HG03097 (cell line): ENCODE measurements around the gene HCFC1.

Experiments
- ATAC-seq: cut with Tn5 transposase; IDR thresholded peaks from one replicate; pipeline ENCODE4 v1.9.1; 2021; ENCODE audit not compliant: unreplicated experiment, low FRiP score

HCFC1 gene

GRCh38 chrX:153907456-153907855 lies 64.2 kb downstream of the HCFC1 start:
- ATAC-seq = no peak

DNA sequence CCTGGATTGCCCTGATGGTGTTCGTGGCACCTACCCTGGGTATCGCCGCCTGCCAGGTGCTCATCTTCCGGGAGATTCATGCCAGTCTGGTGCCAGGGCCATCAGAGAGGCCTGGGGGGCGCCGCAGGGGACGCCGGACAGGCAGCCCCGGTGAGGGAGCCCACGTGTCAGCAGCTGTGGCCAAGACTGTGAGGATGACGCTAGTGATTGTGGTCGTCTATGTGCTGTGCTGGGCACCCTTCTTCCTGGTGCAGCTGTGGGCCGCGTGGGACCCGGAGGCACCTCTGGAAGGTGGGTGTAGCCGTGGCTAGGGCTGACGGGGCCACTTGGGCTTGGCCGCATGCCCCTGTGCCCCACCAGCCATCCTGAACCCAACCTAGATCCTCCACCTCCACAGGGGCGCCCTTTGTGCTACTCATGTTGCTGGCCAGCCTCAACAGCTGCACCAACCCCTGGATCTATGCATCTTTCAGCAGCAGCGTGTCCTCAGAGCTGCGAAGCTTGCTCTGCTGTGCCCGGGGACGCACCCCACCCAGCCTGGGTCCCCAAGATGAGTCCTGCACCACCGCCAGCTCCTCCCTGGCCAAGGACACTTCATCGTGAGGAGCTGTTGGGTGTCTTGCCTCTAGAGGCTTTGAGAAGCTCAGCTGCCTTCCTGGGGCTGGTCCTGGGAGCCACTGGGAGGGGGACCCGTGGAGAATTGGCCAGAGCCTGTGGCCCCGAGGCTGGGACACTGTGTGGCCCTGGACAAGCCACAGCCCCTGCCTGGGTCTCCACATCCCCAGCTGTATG lies 65.3 kb downstream of the HCFC1 start:
- no peak for ATAC-seq

- no peak for ATAC-seq
These were observed 66.0 kb downstream of the HCFC1 start for GRCh38 chrX:153905481-153906095.

DNA sequence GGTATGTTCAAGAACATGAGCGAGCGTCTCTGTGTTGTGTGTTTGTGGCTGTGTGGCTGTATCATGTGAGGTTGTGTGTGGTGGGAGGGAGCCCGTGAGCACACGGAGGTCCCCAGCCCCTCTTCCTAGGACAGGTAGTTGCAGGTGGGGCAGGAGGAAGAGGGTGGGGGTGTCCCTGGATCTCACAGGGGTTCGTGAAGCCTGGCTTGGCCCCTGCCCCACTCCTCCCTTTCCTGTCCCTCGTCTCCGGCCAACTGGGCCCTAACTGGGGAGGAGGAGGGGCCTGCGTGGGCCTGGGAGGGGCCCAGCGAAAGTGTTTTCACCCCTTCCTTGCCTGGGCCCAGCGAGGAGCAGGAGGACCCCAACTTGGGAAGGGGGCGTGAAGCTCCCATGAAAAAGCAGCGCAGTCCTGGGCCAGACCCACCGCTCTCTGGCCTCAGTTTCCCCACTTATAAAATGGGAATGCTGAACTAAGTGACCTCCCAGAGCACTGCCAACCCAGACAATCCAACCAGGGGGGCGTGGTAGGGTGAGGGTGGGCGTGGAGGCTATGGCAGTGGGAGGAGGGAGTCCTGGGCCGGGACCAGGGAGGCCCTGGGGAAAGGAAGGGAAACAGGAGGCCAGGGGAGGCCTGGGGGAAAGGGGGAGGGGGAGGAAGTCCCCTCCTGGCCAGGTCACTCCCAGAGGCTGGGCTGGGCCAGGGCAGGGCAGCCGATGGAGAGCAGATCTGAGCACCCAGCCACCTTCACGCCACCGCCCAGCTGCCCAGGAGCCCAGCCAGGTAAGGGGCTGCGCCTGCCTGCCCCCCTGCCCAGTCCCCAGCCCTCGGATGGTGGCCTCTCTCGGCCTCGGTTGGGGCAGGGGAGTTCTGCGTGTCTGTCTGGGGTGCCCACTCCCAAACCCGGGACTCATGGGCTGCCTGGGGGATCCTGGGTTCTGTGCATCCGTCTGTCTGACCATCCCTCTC lies 67.3 kb downstream of the HCFC1 start, which contains the start of gene AVPR2:
Gene AVPR2 (plus strand): TSS at position 683 of the 967 bp plus-strand sequence. CDS start 473 bp downstream, outside the sequence.
- no peak for ATAC-seq

DNA sequence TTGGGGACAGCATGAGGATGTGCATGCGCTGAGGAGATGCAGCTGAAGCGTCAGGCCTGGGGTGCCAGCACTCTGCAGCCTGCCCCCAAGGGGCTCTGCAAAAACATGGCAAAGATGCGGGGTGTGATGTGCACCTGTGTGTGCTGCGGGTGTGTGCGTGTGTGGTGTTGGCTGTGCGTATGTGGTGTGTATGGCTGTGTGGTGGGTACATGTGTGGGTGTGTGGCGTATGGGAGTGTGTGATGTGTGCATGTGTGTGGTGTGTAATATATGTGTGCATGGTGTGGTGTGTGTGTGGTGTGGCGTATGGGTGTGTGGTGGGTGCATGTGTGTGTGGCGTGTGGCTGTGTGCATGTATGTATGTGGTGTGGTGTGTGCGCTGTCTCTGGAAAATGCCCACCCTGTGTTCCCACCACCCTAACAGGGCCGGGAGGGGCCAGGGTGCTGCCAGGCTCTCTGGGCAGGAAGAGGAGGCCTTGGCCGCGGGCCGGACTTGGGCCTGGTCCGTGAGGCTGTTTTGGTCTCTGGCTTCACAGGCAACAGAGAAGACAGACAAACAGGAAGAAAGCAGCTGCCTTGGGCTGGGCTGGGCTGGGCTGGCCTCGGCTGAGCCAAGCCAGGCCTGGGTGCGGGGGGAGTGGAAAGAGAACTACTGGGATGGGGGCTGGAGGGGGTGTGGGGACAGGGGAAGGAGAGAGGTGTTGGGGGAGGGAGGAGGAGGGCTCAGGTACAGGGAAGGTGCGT lies 68.2 kb downstream of the HCFC1 start:
- no peak for ATAC-seq

GRCh38 chrX:153902385-153902784 lies 69.2 kb downstream of the HCFC1 start:
- ATAC-seq = no peak

- ATAC-seq = no peak
These were observed 69.9 kb downstream of the HCFC1 start for GRCh38 chrX:153901753-153902140.

- ATAC-seq = no peak
These were observed 70.5 kb downstream of the HCFC1 start for GRCh38 chrX:153900831-153901752.

GRCh38 chrX:153897899-153898298 lies 73.7 kb downstream of the HCFC1 start:
- ATAC-seq = no peak
